ENCODE measurements around the gene OR56B4.
"Not testable (repeated sequence)": the region's sequence is repeated elsewhere in the genome, so short reads cannot be mapped to it uniquely, and the experiment has no call there.

The OR56B4 gene, protein sequence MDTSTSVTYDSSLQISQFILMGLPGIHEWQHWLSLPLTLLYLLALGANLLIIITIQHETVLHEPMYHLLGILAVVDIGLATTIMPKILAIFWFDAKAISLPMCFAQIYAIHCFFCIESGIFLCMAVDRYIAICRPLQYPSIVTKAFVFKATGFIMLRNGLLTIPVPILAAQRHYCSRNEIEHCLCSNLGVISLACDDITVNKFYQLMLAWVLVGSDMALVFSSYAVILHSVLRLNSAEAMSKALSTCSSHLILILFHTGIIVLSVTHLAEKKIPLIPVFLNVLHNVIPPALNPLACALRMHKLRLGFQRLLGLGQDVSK

DNA sequence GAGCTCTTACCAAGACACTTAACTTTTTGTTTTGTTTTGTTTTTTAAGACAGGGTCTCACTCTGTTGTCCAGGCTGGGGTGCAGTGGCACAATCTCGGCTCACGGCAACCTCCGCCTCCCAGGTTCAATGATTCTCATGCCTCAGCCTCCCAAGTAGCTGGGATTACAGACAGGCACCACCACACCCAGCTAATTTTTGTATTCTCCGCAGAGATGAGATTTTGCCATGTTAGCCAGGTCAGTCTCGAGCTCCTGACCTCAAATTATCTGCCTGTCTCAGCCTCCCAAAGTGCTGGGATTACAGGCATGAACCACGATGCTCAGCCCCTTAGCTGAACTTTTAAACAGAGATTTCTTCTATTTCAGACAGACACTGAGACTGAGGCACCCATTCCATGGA, at the start of gene OR56B4:
TSS of gene OR56B4 (plus strand) at position 301 of the 400 bp plus-strand sequence. CDS start at position 396, 95 bp downstream.
- H3K27me3 ChIP-seq (ENCODE audit: low read depth); H3K4me3 ChIP-seq; H3K36me3 ChIP-seq (replicated peaks); H3K9me3 ChIP-seq; in situ Hi-C loops (cut with MboI; ENCODE audit: low sequenced_read_pairs); DNase-seq (ENCODE audit: low spot score in 2 of 2); H3K4me1 ChIP-seq: not testable (repeated sequence)

DNA sequence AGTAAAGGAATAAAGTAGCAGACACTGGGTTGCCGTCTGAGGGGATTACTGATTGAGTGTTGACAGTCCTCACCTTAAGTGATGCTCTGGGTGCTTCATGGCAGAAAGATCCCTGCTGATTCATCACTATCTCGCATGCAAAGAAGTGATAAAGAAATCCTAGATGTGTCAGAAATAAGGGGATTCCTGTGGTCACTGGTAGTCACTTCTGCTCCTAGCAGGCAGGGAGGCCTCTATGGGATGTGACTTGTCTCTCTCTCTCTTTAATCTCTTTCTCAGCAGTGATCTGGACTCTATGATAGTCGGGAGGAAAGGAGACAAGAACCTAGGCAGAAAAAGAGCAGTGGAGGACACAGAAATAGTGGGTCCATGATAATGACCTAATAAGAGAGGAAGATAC, 46.0 kb upstream of the OR56B4 start:
- Histone ChIP-seq H3K9me3 (no peaks in the 10 kb centered on the region), H3K36me3 (replicated peaks) (no peaks in the 10 kb centered on the region), H3K27me3 (ENCODE audit: low read depth) (no peaks in the 10 kb centered on the region), H3K4me3 (no peak overlapping the region), H3K4me1 (no peaks in the 10 kb centered on the region)
- in situ Hi-C loops (cut with MboI; ENCODE audit: low sequenced_read_pairs): no loop called here
- no peak for DNase-seq (ENCODE audit: low spot score in 2 of 2)

DNA sequence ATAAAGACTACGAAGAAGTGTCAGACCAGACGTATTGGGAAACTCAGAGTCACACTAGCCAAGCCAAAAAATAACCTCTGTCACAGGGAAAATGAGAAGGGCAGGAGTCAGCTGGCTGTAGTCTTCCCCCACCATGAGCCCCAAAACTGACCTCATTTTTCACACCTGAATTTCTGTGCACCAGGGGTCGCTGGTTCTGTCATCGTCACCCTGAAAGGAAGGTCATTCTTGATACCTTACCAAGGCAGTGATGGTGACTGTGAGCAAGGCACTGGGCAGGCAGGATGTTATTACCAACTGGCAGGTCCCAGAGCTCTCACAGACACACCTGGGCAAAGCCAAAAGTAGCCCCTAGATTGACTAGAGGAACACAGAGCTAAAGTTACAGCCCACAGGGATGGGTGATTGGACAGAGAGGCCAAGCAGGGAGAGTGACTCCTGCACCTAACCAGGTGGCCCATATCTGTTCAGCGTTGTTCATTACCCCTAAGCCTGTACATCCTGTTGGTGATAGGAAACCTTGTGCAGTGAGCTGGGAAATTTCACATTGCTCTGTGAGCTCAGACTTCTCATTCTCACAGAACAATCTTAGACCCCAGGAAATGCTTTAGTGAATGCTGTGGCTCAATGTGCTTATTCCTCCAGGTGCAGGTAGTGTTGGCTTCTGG, 44.7 kb upstream of the OR56B4 start:
- no peak overlapping the region for H3K4me3 ChIP-seq
- no peaks in the 10 kb centered on the region for H3K36me3 ChIP-seq (replicated peaks)
- no peaks in the 10 kb centered on the region for H3K9me3 ChIP-seq
- in situ Hi-C loops (cut with MboI; ENCODE audit: low sequenced_read_pairs): no loop called here
- DNase-seq (ENCODE audit: low spot score in 2 of 2): no peak
- no peaks in the 10 kb centered on the region for H3K4me1 ChIP-seq
- no peaks in the 10 kb centered on the region for H3K27me3 ChIP-seq (ENCODE audit: low read depth)

DNA sequence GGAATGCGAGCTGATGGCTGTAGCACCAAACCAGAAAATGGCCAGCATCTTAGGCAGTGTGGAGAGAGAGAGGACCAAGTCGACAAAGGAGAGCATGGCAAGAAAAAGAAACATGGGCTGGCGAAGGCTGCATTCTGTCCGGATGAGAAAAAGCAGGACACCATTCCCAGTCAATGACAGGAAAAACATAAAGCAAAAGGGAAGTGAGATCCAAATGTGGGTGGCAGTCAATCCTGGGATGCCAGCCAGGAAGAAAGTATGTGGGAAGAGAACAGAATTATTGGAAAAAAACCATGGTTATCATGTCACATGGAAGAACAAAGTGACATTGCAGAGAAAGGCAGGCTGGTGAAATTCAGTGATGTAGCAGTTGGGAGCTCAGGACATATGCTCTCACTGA, 40.0 kb upstream of the OR56B4 start:
- H3K4me1 ChIP-seq: no peaks in the 10 kb centered on the region
- H3K9me3 ChIP-seq: no peaks in the 10 kb centered on the region
- in situ Hi-C loops (cut with MboI; ENCODE audit: low sequenced_read_pairs): no loop called here

DNA sequence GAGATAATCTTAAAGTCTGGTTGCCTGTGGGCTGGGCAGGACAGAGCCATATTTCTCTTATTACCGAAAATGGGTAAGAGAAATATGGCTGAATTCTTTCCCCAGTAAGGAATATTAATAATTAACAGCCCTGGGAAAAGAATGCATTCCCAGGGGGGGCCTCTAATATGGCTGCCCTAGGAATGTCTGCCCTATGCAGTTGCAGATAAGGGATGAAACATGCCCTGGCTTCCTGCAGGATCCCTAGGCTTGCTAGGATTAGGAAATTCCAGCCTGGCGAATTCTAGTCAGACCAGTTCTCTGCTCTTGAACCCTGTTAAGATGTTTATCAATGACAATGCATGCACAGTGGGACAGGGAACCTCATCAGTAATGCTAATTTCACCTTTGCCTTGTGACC, 31.0 kb upstream of the OR56B4 start:
- H3K4me3 ChIP-seq; in situ Hi-C loops (cut with MboI; ENCODE audit: low sequenced_read_pairs); H3K36me3 ChIP-seq (replicated peaks); H3K4me1 ChIP-seq; H3K9me3 ChIP-seq; H3K27me3 ChIP-seq (ENCODE audit: low read depth); DNase-seq (ENCODE audit: low spot score in 2 of 2): not testable (repeated sequence)

More for the DNA sequence above, 40.0 kb upstream of the OR56B4 start:
- DNase-seq (ENCODE audit: low spot score in 2 of 2): no peak
- H3K36me3 ChIP-seq (replicated peaks): no peaks in the 10 kb centered on the region
- H3K4me3 ChIP-seq: no peak overlapping the region
- no peaks in the 10 kb centered on the region for H3K27me3 ChIP-seq (ENCODE audit: low read depth)

DNA sequence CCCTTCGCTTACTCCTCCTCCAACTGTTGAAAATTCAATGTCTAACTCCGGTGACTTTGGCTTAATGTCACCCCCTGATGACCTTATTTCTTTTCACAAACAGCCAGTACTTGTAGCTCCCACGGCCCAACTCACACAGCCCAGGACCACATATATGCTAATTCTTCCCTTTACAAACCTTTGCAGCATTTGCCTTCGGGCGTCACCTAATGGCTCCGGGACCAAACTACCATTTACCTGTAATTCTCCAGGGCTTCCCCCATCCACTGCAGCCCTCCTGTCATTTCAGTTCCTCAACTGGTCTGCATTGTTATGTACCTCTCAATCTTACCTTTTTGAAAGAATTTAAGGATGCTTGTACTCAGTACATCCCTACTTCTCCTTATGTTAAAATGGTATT, 29.8 kb upstream of the OR56B4 start:
- H3K4me1 ChIP-seq: no peaks in the 10 kb centered on the region
- in situ Hi-C loops (cut with MboI; ENCODE audit: low sequenced_read_pairs): no loop called here
- H3K9me3 ChIP-seq: no peaks in the 10 kb centered on the region
- H3K27me3 ChIP-seq (ENCODE audit: low read depth): no peaks in the 10 kb centered on the region
- DNase-seq (ENCODE audit: low spot score in 2 of 2): no peak
- no peaks in the 10 kb centered on the region for H3K36me3 ChIP-seq (replicated peaks)
- no peak overlapping the region for H3K4me3 ChIP-seq

DNA sequence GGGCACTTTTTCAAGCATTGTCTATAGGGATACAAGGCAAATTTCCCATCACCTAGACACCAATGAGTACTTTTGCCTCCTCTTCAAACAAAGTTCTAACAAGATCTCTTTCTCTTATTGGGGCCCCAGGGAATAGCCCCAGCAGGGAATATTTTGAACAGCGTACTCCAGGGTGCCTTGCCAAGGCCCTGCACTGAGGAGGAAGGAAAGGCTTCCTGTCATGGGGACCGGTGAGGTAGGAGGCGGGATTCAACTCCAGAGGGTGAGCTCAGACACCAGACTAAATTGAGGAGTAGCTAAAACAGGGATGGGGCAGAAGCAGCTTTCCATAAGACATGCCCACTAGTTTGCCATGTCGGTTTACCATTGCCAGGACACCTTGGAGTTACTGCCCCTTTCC, 28.0 kb upstream of the OR56B4 start:
- in situ Hi-C loops (cut with MboI; ENCODE audit: low sequenced_read_pairs): no loop called here
- Histone ChIP-seq H3K4me1 (no peaks in the 10 kb centered on the region), H3K27me3 (ENCODE audit: low read depth) (no peaks in the 10 kb centered on the region), H3K4me3 (no peak overlapping the region), H3K36me3 (replicated peaks) (no peaks in the 10 kb centered on the region), H3K9me3 (no peaks in the 10 kb centered on the region)
- no peak for DNase-seq (ENCODE audit: low spot score in 2 of 2)

DNA sequence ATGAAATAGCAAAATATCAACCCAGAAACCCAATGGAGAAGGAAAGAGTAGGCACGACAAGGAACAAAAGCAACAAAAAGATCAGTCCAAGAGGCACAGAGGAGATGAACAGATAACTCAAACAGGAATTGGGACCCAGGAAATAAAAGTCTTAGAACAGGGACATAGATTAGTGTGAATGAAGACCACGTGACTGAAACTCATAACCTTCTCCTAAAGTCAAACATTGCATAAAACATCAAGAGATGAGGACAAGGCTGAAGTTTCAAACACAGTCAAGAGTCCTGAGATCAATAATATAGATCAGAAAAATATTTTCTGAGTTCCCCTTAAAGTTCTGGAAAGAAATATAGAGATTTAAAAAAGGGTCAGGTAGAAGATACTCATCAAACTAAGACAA, 24.4 kb upstream of the OR56B4 start:
- Histone ChIP-seq H3K9me3 (no peaks in the 10 kb centered on the region), H3K4me1 (no peaks in the 10 kb centered on the region), H3K36me3 (replicated peaks) (no peaks in the 10 kb centered on the region), H3K27me3 (ENCODE audit: low read depth) (no peaks in the 10 kb centered on the region), H3K4me3 (no peak overlapping the region)
- in situ Hi-C loops (cut with MboI; ENCODE audit: low sequenced_read_pairs): no loop called here
- no peak for DNase-seq (ENCODE audit: low spot score in 2 of 2)

DNA sequence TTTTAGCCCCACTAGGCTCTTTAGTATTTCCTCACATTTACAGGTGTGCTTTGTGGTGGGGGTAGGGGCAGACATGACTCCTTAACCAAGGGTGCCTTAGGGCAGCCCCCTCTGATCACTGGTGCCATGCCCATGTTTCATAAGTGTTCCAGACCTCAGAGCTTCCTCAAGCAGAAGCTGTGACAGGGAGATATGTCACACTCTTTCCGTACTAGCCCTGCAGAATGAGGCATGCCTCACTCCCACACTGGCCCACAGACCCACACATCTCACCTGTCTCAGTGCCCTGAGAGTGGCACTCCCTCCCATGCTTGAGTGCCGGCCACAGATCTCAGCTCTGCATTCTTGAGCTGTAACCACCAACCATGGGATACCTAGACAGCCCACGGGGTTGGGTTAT, 22.9 kb upstream of the OR56B4 start:
- no peak for DNase-seq (ENCODE audit: low spot score in 2 of 2)
- no peaks in the 10 kb centered on the region for H3K36me3 ChIP-seq (replicated peaks)
- H3K27me3 ChIP-seq (ENCODE audit: low read depth): no peaks in the 10 kb centered on the region; the same call in 1 of the 2 replicates
- in situ Hi-C loops (cut with MboI; ENCODE audit: low sequenced_read_pairs): no loop called here
- no peak overlapping the region for H3K4me3 ChIP-seq
- no peaks in the 10 kb centered on the region for H3K4me1 ChIP-seq
- H3K9me3 ChIP-seq: no peaks in the 10 kb centered on the region

DNA sequence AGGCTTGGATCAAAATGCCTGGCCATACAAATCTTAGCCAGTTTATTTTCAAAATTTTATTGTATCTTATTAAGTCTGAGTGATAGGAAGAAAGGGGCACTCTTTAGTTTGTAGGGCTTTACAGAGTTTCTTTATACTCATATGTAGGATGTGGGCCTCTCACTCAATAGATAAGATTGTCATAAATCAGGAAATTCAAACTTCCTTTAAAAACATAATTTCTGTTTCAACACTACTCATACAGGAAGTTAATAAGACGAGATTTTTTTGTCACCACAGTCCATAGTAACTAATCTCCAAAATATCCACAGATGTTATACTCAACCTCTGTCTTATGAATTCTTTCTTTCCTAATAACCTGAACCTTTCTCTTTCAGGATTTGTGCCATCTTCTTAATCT, 13.3 kb upstream of the OR56B4 start:
- Histone ChIP-seq H3K9me3 (no peaks in the 10 kb centered on the region), H3K27me3 (ENCODE audit: low read depth) (no peaks in the 10 kb centered on the region; the same call in none of the 2 replicates), H3K4me1 (no peaks in the 10 kb centered on the region), H3K36me3 (replicated peaks) (no peaks in the 10 kb centered on the region), H3K4me3 (no peak overlapping the region)
- in situ Hi-C loops (cut with MboI; ENCODE audit: low sequenced_read_pairs): no loop called here
- no peak for DNase-seq (ENCODE audit: low spot score in 2 of 2)

DNA sequence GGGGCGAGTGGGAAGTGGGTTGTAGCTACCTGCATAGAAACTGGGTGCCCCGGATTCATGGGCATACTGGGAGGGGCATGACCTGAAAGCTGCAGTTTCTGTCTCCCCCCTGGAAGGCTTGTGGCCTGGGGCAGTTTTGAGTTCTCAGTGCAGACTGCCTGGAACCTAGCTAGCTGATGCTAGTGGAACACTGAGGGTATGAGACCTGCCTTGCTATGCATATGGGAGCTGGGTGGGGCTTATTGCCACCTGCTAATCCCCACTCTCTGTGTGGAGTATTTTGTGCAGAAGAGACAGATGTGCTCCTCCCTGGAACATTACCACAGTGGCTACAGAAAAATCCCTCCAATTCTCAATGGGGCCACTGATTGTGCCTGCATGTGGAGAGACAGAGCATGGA, 11.7 kb upstream of the OR56B4 start:
- in situ Hi-C loops (cut with MboI; ENCODE audit: low sequenced_read_pairs): no loop called here
- DNase-seq (ENCODE audit: low spot score in 2 of 2): no peak
- H3K9me3 ChIP-seq: no peaks in the 10 kb centered on the region

DNA sequence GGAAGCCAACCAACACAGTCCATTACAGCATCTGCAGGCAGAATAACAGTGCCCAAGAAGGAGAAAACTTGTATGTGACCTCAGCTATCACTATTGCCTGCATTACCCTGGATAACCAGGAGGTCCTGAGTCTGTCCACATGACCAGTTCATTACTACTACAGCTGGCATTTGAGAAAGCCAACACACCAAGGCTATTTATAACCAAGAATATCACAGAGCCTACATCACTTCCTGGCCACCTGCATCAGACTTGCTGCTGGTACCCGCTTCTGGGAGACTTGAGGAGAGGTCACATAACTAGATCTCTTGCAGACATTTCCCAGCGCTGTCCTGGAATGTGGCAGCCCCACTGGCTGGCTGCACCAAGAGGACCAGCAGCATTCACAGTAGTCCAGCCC, 11.1 kb upstream of the OR56B4 start:
- in situ Hi-C loops (cut with MboI; ENCODE audit: low sequenced_read_pairs): no loop called here
- Histone ChIP-seq H3K4me3 (no peak overlapping the region), H3K4me1 (no peaks in the 10 kb centered on the region), H3K27me3 (ENCODE audit: low read depth) (no peaks in the 10 kb centered on the region; the same call in 1 of the 2 replicates), H3K36me3 (replicated peaks) (no peaks in the 10 kb centered on the region), H3K9me3 (no peaks in the 10 kb centered on the region)
- no peak for DNase-seq (ENCODE audit: low spot score in 2 of 2)

More for the DNA sequence above, 11.7 kb upstream of the OR56B4 start:
- H3K4me1 ChIP-seq: no peaks in the 10 kb centered on the region
- H3K27me3 ChIP-seq (ENCODE audit: low read depth): no peaks in the 10 kb centered on the region; the same call in 1 of the 2 replicates
- H3K4me3 ChIP-seq: no peak overlapping the region
- no peaks in the 10 kb centered on the region for H3K36me3 ChIP-seq (replicated peaks)

DNA sequence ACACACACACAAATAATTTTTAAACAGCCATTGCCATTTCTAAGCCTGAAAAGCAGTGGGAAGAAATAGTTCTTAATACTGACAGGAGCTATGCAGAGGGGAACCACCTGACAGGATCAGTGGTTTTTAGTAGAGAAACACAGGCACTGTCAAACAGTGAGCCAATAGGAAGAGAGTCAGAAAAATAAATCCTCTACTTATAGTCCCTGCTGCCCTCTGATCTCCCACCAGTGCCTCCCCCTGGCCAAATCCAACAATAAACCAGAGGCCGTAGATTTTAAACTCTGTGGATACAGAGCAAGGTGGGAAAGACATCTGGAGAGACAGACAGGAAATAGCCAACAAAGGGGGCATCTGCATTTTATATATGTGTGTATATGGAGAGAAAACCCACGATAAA, 7.9 kb upstream of the OR56B4 start:
- in situ Hi-C loops (cut with MboI; ENCODE audit: low sequenced_read_pairs): no loop called here
- Histone ChIP-seq H3K4me3 (no peak overlapping the region), H3K9me3 (no peaks in the 10 kb centered on the region), H3K36me3 (replicated peaks) (no peaks in the 10 kb centered on the region), H3K4me1 (no peaks in the 10 kb centered on the region), H3K27me3 (ENCODE audit: low read depth) (no peaks in the 10 kb centered on the region)
- DNase-seq (ENCODE audit: low spot score in 2 of 2): no peak

DNA sequence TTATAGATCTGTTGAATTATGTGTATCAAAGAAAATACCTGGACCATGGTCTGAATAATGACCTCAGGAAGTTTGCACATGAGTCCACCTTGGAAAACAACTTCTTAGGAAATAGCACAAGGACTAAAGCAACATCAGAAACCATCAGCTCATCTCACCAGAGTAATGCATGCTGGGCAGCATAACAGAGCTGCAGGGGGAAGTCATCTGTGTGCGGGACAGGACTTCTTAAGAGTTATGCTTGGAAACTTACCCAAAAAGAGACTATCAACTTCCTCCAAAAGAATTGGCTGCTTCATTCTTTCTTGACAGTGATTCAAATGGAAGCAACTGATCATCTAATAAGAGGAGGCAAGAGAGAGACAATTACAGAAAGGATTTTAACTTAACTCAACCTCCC, 2.5 kb downstream of the OR56B4 start:
- DNase-seq (ENCODE audit: low spot score in 2 of 2): no peak
- Histone ChIP-seq H3K4me3 (no peak overlapping the region), H3K4me1 (no peaks in the 10 kb centered on the region), H3K9me3 (no peaks in the 10 kb centered on the region), H3K36me3 (replicated peaks) (no peaks in the 10 kb centered on the region), H3K27me3 (ENCODE audit: low read depth) (no peaks in the 10 kb centered on the region; the same call in 1 of the 2 replicates)
- in situ Hi-C loops (cut with MboI; ENCODE audit: low sequenced_read_pairs): no loop called here

Data from HAP-1 (cell line).